ENCODE measurements around the gene DNAJB6. TPM values are rescaled to one million over a fixed set of nuclear protein-coding genes. Genes with fewer than 3 reads are reported as not detected.

Gene DNAJB6
- total and polyA plus RNA-seq, 5 donors from 2014 or later = 115 to 250 (median 121) TPM

GRCh38 chr7:157373493-157373892, 36.7 kb downstream of the DNAJB6 start:
- H3K9me3 Mint-ChIP-seq = no peaks in the 10 kb centered on the region
- no peak overlapping the region for H3K4me3 ChIP-seq (ENCODE audit: low read depth, low read length)
- no peaks in the 10 kb centered on the region for H3K27me3 ChIP-seq (ENCODE audit: control insufficient read depth, insufficient read depth, low read length)
- peaks cover 62% of the 10 kb centered on the region for H3K36me3 ChIP-seq (ENCODE audit: control insufficient read depth, insufficient read depth, low read length)
- H3K27ac ChIP-seq (ENCODE audit: insufficient read depth, low read length, poor library complexity, severe bottlenecking) = no peak overlapping the region
- H3K4me3 Mint-ChIP-seq = peak overlapping the region in 1 of 4 donors; percentile 45
- peaks cover 23 to 58% (median 45%) of the 10 kb centered on the region in 4 donors for H3K4me1 Mint-ChIP-seq
- H3K9me3 ChIP-seq (ENCODE audit: control insufficient read depth in 2 of 2, low read length in 2 of 2) = no peaks in the 10 kb centered on the region
- DNase-seq (no peak), ATAC-seq (ENCODE audit: low read depth in 2 of 2) (no peak)
- no peaks in the 10 kb centered on the region for H3K27me3 Mint-ChIP-seq
- peaks cover 17% of the 10 kb centered on the region for H3K4me1 ChIP-seq (ENCODE audit: control insufficient read depth, insufficient read depth, low read length, poor library complexity, severe bottlenecking)
- H3K27ac Mint-ChIP-seq = peak overlapping the region in 2 of 3 donors; percentile 62 to 85
- H3K36me3 Mint-ChIP-seq = peaks cover 39% of the 10 kb centered on the region

GRCh38 chr7:157375410-157375809, 38.6 kb downstream of the DNAJB6 start:
- ATAC-seq (ENCODE audit: low read depth in 2 of 2) = no peak
- Mint-ChIP-seq H3K27ac (peak overlapping the region; percentile 78 to 84 (median 78)), H3K9me3 (no peaks in the 10 kb centered on the region), H3K27me3 (no peaks in the 10 kb centered on the region), H3K4me3 (peak overlapping the region in 1 of 4 donors; percentile 59), H3K36me3 (peaks cover 35% of the 10 kb centered on the region), H3K4me1 (peaks cover 23 to 70% (median 52%) of the 10 kb centered on the region in 4 donors)
- no peak overlapping the region for H3K4me3 ChIP-seq (ENCODE audit: low read depth, low read length)
- H3K4me1 ChIP-seq (ENCODE audit: control insufficient read depth, insufficient read depth, low read length, poor library complexity, severe bottlenecking) = peaks cover 17% of the 10 kb centered on the region
- no peaks in the 10 kb centered on the region for H3K27me3 ChIP-seq (ENCODE audit: control insufficient read depth, insufficient read depth, low read length)
- H3K9me3 ChIP-seq (ENCODE audit: control insufficient read depth in 2 of 2, low read length in 2 of 2) = no peaks in the 10 kb centered on the region
- H3K36me3 ChIP-seq (ENCODE audit: control insufficient read depth, insufficient read depth, low read length) = peaks cover 49% of the 10 kb centered on the region
- no peak for DNase-seq
- H3K27ac ChIP-seq (ENCODE audit: insufficient read depth, low read length, poor library complexity, severe bottlenecking) = no peak overlapping the region

DNA sequence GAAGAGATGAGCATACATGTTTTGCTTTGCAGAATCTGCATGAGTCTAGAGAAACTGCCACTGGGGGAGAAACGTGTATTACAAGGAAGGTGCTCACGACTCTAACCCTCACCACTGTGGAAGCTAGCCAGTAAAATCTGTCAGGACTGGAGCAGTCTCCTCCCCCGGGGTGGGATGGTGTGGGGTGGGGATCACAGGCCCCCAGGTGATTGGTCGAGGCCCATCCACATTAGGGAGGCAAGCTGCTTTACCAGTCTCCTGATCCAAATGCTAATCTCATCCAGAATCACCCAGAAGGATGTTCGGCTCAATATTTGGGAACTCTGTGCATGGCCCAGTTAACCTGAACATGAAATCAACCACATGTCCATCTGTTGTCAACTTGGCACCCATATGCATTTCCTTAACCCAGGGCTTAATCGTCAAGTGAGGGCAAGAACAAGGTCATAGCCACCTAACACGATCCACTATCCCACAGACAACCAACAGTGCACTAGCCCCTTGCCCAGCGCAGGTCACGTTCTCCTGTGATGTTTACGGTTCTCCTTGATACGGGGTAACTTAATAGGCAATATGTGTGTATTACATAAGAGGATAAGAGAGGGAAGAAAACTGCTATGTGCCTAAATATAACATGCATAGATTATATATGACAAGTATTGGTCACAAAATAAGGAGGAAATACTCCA, 40.8 kb downstream of the DNAJB6 start:
- no peaks in the 10 kb centered on the region for H3K9me3 ChIP-seq (ENCODE audit: control insufficient read depth in 2 of 2, low read length in 2 of 2)
- peaks cover 17% of the 10 kb centered on the region for H3K4me1 ChIP-seq (ENCODE audit: control insufficient read depth, insufficient read depth, low read length, poor library complexity, severe bottlenecking)
- Mint-ChIP-seq H3K27me3 (no peaks in the 10 kb centered on the region), H3K4me3 (no peak overlapping the region), H3K4me1 (peaks cover 22 to 66% (median 45%) of the 10 kb centered on the region in 4 donors), H3K27ac (peak overlapping the region in 2 of 3 donors; percentile 65 to 78), H3K9me3 (no peaks in the 10 kb centered on the region), H3K36me3 (peaks cover 37% of the 10 kb centered on the region)
- DNase-seq (no peak), ATAC-seq (ENCODE audit: low read depth in 2 of 2) (no peak)
- no peak overlapping the region for H3K4me3 ChIP-seq (ENCODE audit: low read depth, low read length)
- no peaks in the 10 kb centered on the region for H3K27me3 ChIP-seq (ENCODE audit: control insufficient read depth, insufficient read depth, low read length)
- peaks cover 46% of the 10 kb centered on the region for H3K36me3 ChIP-seq (ENCODE audit: control insufficient read depth, insufficient read depth, low read length)
- no peak overlapping the region for H3K27ac ChIP-seq (ENCODE audit: insufficient read depth, low read length, poor library complexity, severe bottlenecking)

GRCh38 chr7:157378390-157378789, 41.6 kb downstream of the DNAJB6 start:
- peaks cover 48% of the 10 kb centered on the region for H3K36me3 ChIP-seq (ENCODE audit: control insufficient read depth, insufficient read depth, low read length)

DNA sequence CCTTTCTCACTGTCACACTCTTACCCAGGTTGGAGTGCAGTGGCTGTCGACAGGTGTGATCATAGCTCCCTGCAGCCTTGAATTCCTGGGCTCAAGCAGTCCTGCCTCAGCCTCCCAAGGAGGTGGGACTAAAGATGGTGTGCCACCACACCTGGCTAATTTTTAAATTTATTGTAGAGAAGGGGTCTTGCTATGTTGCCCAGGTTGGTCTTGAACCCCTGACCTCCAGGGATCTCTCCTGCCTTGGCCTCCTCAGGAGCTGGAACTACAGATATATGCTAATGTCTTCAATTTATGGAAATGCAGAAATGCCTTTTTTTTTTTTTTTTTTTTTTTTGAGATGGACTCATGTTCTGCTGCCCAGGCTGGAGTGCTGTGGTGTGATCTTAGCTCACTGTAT, 42.7 kb downstream of the DNAJB6 start:
- DNase-seq = no peak
- peaks cover 56% of the 10 kb centered on the region for H3K36me3 ChIP-seq (ENCODE audit: control insufficient read depth, insufficient read depth, low read length)
- H3K27ac ChIP-seq (ENCODE audit: insufficient read depth, low read length, poor library complexity, severe bottlenecking) = no peak overlapping the region
- no peaks in the 10 kb centered on the region for H3K27me3 ChIP-seq (ENCODE audit: control insufficient read depth, insufficient read depth, low read length)
- peaks cover 32% of the 10 kb centered on the region for H3K36me3 Mint-ChIP-seq
- no peak overlapping the region for H3K4me3 Mint-ChIP-seq
- no peak overlapping the region for H3K4me3 ChIP-seq (ENCODE audit: low read depth, low read length)
- no peak for ATAC-seq (ENCODE audit: low read depth in 2 of 2)
- H3K9me3 ChIP-seq (ENCODE audit: control insufficient read depth in 2 of 2, low read length in 2 of 2) = no peaks in the 10 kb centered on the region
- peak overlapping the region in 2 of 3 donors; percentile 53 to 76 for H3K27ac Mint-ChIP-seq
- H3K27me3 Mint-ChIP-seq = no peaks in the 10 kb centered on the region
- peaks cover 12% of the 10 kb centered on the region for H3K4me1 ChIP-seq (ENCODE audit: control insufficient read depth, insufficient read depth, low read length, poor library complexity, severe bottlenecking)
- H3K4me1 Mint-ChIP-seq = peaks cover 19 to 49% (median 34%) of the 10 kb centered on the region in 4 donors
- H3K9me3 Mint-ChIP-seq = no peaks in the 10 kb centered on the region

More at GRCh38 chr7:157378390-157378789, 41.6 kb downstream of the DNAJB6 start:
- Mint-ChIP-seq H3K27me3 (no peaks in the 10 kb centered on the region), H3K9me3 (no peaks in the 10 kb centered on the region), H3K36me3 (peaks cover 33% of the 10 kb centered on the region), H3K27ac (peak overlapping the region in 2 of 3 donors; percentile 76), H3K4me3 (no peak overlapping the region), H3K4me1 (peaks cover 22 to 58% (median 39%) of the 10 kb centered on the region in 4 donors)
- Histone ChIP-seq H3K27me3 (ENCODE audit: control insufficient read depth, insufficient read depth, low read length) (no peaks in the 10 kb centered on the region), H3K9me3 (ENCODE audit: control insufficient read depth in 2 of 2, low read length in 2 of 2) (no peaks in the 10 kb centered on the region), H3K27ac (ENCODE audit: insufficient read depth, low read length, poor library complexity, severe bottlenecking) (no peak overlapping the region), H3K4me3 (ENCODE audit: low read depth, low read length) (no peak overlapping the region), H3K4me1 (ENCODE audit: control insufficient read depth, insufficient read depth, low read length, poor library complexity, severe bottlenecking) (peaks cover 17% of the 10 kb centered on the region)
- no peak for DNase-seq
- no peak for ATAC-seq (ENCODE audit: low read depth in 2 of 2)

- Mint-ChIP-seq H3K9me3 (no peaks in the 10 kb centered on the region), H3K27ac (peak overlapping the region in 1 of 3 donors; percentile 76), H3K4me1 (peaks cover 15 to 39% (median 26%) of the 10 kb centered on the region in 4 donors), H3K36me3 (peaks cover 34% of the 10 kb centered on the region), H3K4me3 (no peak overlapping the region), H3K27me3 (no peaks in the 10 kb centered on the region)
- DNase-seq (no peak), ATAC-seq (ENCODE audit: low read depth in 2 of 2) (no peak)
- peaks cover 6% of the 10 kb centered on the region for H3K4me1 ChIP-seq (ENCODE audit: control insufficient read depth, insufficient read depth, low read length, poor library complexity, severe bottlenecking)
- H3K36me3 ChIP-seq (ENCODE audit: control insufficient read depth, insufficient read depth, low read length) = peaks cover 58% of the 10 kb centered on the region
- H3K4me3 ChIP-seq (ENCODE audit: low read depth, low read length) = no peak overlapping the region
- H3K27me3 ChIP-seq (ENCODE audit: control insufficient read depth, insufficient read depth, low read length) = no peaks in the 10 kb centered on the region
- H3K9me3 ChIP-seq (ENCODE audit: control insufficient read depth in 2 of 2, low read length in 2 of 2) = no peaks in the 10 kb centered on the region
- no peak overlapping the region for H3K27ac ChIP-seq (ENCODE audit: insufficient read depth, low read length, poor library complexity, severe bottlenecking)
These were observed 43.6 kb downstream of the DNAJB6 start for GRCh38 chr7:157380416-157380815.

DNA sequence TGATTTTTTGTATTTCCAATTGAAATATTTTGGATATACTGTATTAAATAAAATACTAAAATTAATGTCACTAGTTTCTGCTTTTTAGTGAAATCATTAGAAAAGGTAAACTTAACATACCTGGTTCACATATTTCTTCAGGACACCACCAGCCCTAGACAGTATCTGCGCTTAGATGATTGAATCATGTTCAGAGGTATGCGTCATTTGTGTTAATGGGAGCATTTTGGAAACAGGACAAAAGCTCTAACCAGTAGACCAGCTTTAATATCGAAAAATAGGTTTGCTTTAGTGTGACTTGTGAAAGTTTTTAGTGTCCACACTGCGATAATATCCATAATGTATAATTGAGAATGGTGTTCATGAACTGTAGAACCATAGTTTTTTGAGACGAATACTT, 47.1 kb downstream of the DNAJB6 start:
- H3K4me3 ChIP-seq (ENCODE audit: low read depth, low read length) = no peak overlapping the region
- Mint-ChIP-seq H3K4me1 (peaks cover 9 to 28% (median 18%) of the 10 kb centered on the region in 4 donors), H3K9me3 (no peaks in the 10 kb centered on the region), H3K27me3 (no peaks in the 10 kb centered on the region), H3K27ac (peak overlapping the region in 1 of 3 donors; percentile 32), H3K4me3 (no peak overlapping the region), H3K36me3 (peaks cover 40% of the 10 kb centered on the region)
- no peaks in the 10 kb centered on the region for H3K27me3 ChIP-seq (ENCODE audit: control insufficient read depth, insufficient read depth, low read length)
- ATAC-seq (ENCODE audit: low read depth in 2 of 2) (no peak), DNase-seq (no peak)
- peaks cover 53% of the 10 kb centered on the region for H3K36me3 ChIP-seq (ENCODE audit: control insufficient read depth, insufficient read depth, low read length)
- H3K9me3 ChIP-seq (ENCODE audit: control insufficient read depth in 2 of 2, low read length in 2 of 2) = no peaks in the 10 kb centered on the region
- H3K4me1 ChIP-seq (ENCODE audit: control insufficient read depth, insufficient read depth, low read length, poor library complexity, severe bottlenecking) = peaks cover 3% of the 10 kb centered on the region
- H3K27ac ChIP-seq (ENCODE audit: insufficient read depth, low read length, poor library complexity, severe bottlenecking) = no peak overlapping the region

GRCh38 chr7:157384301-157384700, 47.5 kb downstream of the DNAJB6 start:
- Mint-ChIP-seq H3K27ac (peak overlapping the region in 2 of 3 donors; percentile 5 to 32), H3K36me3 (peaks cover 43% of the 10 kb centered on the region)
- peaks cover 53% of the 10 kb centered on the region for H3K36me3 ChIP-seq (ENCODE audit: control insufficient read depth, insufficient read depth, low read length)

More at GRCh38 chr7:157384301-157384700, 47.5 kb downstream of the DNAJB6 start:
- no peak for DNase-seq
- Histone ChIP-seq H3K4me3 (ENCODE audit: low read depth, low read length) (no peak overlapping the region), H3K9me3 (ENCODE audit: control insufficient read depth in 2 of 2, low read length in 2 of 2) (no peaks in the 10 kb centered on the region), H3K27me3 (ENCODE audit: control insufficient read depth, insufficient read depth, low read length) (no peaks in the 10 kb centered on the region), H3K4me1 (ENCODE audit: control insufficient read depth, insufficient read depth, low read length, poor library complexity, severe bottlenecking) (peaks cover 5% of the 10 kb centered on the region), H3K27ac (ENCODE audit: insufficient read depth, low read length, poor library complexity, severe bottlenecking) (no peak overlapping the region)
- no peaks in the 10 kb centered on the region for H3K9me3 Mint-ChIP-seq
- H3K4me3 Mint-ChIP-seq = no peak overlapping the region
- H3K4me1 Mint-ChIP-seq = peaks cover 14 to 29% (median 20%) of the 10 kb centered on the region in 4 donors
- no peak for ATAC-seq (ENCODE audit: low read depth in 2 of 2)
- H3K27me3 Mint-ChIP-seq = no peaks in the 10 kb centered on the region
